Measurements from ENCODE around the gene DNAAF5.

The DNAAF5 gene

DNA sequence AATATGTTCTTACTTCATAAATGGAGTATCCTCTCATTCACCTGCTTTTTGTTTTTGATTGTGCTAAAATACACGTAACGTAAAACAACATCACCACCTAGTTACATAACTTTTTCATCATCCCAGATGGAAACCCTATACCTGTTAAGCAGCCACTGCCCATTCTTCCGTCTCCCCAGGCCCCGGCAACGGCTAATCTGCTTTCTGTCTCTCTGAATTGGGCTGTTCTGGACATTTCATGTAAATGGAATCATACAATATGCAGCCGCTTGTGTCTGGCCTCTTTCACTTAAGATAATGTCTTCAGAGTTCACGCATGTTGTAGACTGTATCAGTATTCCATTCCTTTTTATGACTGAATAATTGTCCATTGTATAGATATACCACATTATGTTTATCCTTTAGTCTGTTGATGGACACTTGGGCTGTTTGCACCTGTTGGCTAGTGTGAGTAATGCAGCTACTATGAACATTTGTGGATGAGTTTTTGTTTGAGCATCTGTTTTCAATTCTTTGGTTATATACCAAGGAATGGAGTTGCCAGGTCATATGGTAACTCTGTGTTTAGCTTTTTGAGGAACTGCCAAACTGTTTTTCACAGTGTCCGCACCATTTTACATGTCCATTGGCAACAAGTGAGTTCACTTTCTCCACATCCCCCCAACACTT, 91.7 kb downstream of the DNAAF5 start:
- peak; percentile 21 to 83 for DNase-seq

DNA sequence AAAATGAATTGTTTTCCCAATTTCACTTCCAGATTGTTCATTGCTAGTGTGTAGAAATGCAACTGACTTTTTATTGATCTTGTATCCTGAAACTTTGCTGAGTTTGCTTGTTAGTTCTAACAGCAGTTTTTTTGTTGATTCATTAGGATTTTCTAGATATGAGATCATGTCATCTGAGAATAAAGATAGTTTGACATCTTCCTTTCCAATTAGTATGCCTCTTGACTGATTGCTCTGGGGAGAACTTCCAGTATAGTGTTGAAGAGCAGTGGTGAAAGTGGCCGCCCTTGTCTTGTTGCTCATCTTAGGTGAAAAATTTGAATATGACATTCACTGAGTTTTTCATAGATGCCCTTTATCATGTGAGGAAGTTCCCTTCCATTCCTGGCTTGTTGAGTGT, 93.8 kb downstream of the DNAAF5 start:
- no peak for DNase-seq

- no peak for DNase-seq
Observed at GRCh38 chr7:821688-822087, 95.2 kb downstream of the DNAAF5 start.

GRCh38 chr7:822692-823276, 96.3 kb downstream of the DNAAF5 start:
- DNase-seq = no peak

- DNase-seq = no peak
Observed at GRCh38 chr7:823649-824048, 97.2 kb downstream of the DNAAF5 start.

- DNase-seq = no peak
Observed at GRCh38 chr7:824081-824480, 97.6 kb downstream of the DNAAF5 start.

DNA sequence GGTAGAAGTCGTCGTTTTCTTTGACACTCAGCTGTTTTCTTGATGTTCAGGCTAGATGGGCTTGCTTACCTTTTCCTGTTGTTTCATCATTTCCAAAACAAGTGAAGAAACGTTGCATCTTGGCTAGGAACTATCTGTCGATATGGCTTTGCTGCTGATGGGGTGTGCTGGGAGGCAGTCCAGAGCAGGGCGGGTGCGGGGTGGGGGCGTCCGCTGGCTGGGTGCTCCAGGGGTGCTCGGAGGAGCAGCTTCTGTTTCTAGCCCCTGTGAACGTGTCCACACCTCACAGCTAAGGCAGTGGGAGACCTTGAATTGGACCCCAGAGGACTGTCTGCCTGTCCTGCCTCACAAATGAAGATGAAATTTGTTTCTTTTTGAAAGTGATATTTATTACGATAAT, 98.2 kb downstream of the DNAAF5 start:
- no peak for DNase-seq

GRCh38 chr7:825386-825785, 98.9 kb downstream of the DNAAF5 start:
- DNase-seq = no peak

GRCh38 chr7:826230-826917, 99.9 kb downstream of the DNAAF5 start:
- DNase-seq = no peak

GRCh38 chr7:828793-829561, 102.5 kb downstream of the DNAAF5 start:
- no peak for DNase-seq

DNA sequence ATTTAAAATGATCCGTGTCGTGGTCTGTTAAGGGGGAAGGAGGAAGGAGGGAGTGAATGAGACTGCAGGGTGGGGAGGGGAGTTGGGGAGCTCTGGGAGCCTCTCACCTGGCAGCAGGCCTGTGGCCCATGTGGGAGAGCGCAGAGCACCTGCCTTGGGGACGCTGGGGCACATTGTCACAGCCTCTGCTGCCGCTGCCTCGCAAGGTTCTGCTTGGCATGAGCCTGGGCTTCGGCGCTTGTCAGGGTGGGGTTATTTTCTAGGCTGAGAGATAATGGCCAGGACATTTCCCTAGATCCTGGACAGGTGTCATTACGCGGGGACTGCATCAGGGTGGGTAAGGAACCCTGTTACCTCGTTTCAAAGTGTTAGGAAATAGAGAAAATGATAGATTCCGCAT, 103.6 kb downstream of the DNAAF5 start:
- no peak for DNase-seq

DNA sequence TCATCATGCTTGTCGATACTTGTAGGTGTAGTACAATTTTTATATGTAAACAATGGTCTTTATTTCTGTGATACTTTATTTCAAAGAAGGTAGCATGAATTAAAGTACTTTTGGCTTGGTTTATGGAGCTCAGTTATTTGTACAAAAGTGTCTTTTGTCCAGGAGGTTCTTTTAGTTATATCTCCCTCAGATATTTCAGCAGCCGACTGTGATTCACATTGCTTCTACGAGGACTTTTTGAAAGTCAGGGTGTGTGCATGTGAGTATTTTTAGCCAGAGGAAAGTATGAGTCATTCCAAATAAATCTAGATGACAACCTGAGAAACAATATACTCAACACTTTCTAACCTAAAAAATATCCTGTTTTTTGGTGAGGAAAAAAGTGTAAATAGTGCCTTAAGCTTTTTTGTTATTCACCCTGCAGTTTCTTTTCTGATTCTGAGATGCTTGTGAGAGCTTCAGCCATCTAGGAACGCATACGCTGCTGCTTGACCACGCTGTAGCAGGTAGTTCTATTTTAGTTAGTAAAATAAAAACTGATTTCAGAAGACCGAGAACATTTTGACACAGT, 105.2 kb downstream of the DNAAF5 start:
- peak; percentile 81 to 94 for DNase-seq

GRCh38 chr7:832167-832967, 105.9 kb downstream of the DNAAF5 start, which contains the start of gene SUN1:
TSS of gene SUN1 (plus strand) at chr7:832476. CDS start at chr7:832525, 49 bp downstream.
- DNase-seq = peak; percentile 70 to 88

GRCh38 chr7:832968-833424, 106.5 kb downstream of the DNAAF5 start:
- no peak for DNase-seq

DNA sequence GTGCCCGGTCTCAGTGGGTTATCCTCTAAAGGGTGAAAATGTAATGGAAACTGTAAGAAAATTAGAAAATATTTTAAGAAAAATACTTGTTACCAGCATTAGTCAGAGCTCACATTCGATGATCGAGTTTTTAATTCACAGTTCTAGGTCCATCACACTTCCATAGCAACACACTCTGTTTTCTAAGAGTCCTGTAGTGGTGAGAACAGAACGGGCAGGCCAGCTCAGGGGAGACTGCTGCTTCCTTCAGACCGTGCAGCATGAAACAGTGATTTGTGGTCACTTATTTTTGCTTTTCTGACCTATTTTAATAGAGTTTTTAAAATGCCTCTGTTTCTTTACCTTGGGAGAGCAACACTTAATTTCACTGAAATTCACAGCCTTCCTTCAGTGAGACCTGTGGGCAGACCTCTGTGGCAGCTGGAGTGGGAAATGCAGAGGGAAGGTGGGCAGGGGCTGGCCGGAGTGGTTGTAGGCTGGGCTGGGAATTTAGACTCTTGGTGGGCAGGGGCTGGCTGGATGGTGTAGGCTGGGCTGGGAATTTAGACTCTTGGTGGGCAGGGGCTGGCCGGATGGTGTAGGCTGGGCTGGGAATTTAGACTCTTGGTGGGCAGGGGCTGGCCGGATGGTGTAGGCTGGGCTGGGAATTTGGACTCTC, 107.2 kb downstream of the DNAAF5 start:
- DNase-seq = no peak

DNA sequence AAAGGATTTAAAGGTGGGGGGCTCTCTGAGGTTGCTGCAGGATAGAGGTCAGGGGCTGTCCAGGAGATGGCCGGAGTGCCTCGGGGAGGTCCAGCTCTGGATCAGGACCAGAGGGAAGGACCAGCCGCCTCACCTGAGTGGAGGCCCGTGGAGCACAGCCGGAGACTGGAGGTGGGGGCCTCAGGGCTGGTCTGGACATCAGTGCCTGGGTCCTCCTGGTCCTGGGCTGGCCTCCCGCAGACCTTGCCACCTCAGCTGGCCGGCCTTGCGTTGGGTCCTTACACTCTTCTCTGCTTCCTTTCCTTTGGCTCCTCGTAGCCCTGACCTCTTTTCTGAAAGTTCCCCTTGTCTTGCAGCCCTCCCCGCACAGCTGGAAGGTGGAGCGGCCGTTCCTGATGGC, 107.8 kb downstream of the DNAAF5 start:
- no peak for DNase-seq

DNA sequence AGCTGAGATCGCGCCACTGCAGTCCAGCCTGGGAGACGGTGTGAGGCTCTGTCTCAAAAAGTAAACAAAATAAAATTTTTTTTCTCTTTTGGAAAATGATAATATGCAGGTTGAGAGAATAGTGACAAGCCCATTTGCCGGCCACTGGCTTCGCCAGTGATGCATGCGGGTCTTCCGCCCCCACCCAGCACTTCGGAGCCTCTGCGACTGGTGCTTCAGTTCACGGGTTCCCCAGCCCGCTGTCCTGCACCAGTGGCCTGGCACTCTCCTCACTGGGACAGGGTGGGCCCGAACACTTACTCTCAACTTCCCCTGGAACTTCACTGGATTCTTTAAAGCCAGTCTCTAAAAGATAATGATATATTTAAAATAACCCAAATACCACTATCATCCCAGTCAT, 108.5 kb downstream of the DNAAF5 start:
- DNase-seq = no peak

DNA sequence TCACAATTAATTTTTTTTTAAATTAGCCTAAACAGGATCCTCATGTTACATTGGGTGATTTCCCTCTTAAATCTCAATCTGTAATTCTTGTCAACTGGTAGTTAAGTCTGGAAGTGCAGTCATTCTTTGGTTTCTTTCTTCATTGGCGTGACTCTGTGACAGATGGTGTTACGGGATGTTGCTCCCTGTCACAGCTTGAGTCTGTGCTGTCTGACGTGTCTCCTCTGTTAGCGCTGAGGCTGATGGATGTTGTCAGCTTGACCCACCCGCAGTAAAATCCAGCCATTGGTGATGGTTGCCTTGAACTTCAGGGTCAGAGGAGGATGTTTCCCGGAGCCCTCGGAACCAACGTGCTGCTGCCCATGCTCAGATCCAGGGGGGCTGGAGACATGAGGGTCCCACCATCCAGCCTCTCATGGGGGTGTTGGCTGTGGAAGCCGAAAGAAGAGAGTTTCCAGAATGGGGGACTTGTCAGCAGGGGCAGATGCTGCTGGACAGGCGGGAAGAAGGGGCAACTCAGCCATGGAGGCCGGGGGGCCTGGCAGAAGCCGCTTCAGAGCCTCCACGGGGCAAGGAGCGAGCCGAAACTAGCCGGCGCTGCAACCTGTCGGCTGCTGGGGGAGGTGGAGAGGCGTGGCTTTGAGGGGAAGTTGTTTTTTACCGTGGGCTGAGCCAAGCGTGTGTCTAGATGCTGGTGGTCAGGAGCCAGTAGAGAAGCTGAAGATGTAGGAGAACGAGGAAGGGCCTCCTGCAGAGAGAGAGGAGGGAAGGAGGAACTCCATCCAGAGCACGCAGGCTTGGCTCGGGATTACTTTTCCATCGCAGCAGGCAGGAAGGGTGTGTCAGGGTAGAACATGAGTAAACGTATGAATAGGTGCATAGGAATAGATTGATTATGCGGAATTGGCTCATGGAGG, 109.2 kb downstream of the DNAAF5 start:
- DNase-seq = no peak
